Mesothelial cell of epicardium (in vitro differentiated cells): Measurements from ENCODE around the gene ACTRT2. TPM values are rescaled to one million over a fixed set of nuclear protein-coding genes. Genes with fewer than 3 reads are reported as not detected.

Experiments used
- DNase-seq, 2 experiments: peaks; one replicate each; pipeline ENCODE4 v3.0.0; 2021; ENCODE audit warnings: low spot score in 2 of 2; ENCODE audit not compliant: unreplicated experiment in 2 of 2
- H3K27ac Mint-ChIP-seq: 2 replicates; pipeline ENCODE4 v1.8.0; 2021; ENCODE audit warnings: mixed read lengths
- H3K27me3 Mint-ChIP-seq: 2 replicates; pipeline ENCODE4 v1.8.0; 2021; ENCODE audit warnings: low read depth, mixed read lengths
- H3K36me3 Mint-ChIP-seq: 2 replicates; pipeline ENCODE4 v1.8.0; 2021; ENCODE audit warnings: mixed read lengths
- H3K4me1 Mint-ChIP-seq: 2 replicates; pipeline ENCODE4 v1.8.0; 2021; ENCODE audit warnings: mixed read lengths
- H3K4me3 Mint-ChIP-seq: 2 replicates; pipeline ENCODE4 v1.8.0; 2021; ENCODE audit warnings: mild to moderate bottlenecking, moderate library complexity, mixed read lengths
- H3K9me3 Mint-ChIP-seq: 2 replicates; pipeline ENCODE4 v1.8.0; 2021; ENCODE audit warnings: mixed read lengths
- CTCF ChIP-seq: fragments of 200-600 bp; sonication (generic); IDR thresholded peaks from one replicate; pipeline ENCODE4 v1.5.0; 2021; ENCODE audit warnings: antibody characterized with exemption; ENCODE audit not compliant: unreplicated experiment
- total RNA-seq: library from RNA; stranded (reverse); gene quantifications from 3 replicates; pipeline ENCODE4 v1.2.1, GENCODE V29; 2021

Gene ACTRT2
- total RNA-seq, 1 donor from 2014 or later: not detected

GRCh38 chr1:2999571-2999970 is 21.7 kb upstream of the ACTRT2 start:
- DNase-seq: peak in 1 of 2 experiments; percentile 10
- H3K9me3 Mint-ChIP-seq: peaks cover 28% of the 10 kb centered on the region
- TF ChIP-seq CTCF: no peak
- H3K4me1 Mint-ChIP-seq: no peaks in the 10 kb centered on the region
- H3K27ac Mint-ChIP-seq: no peak overlapping the region
- no peaks in the 10 kb centered on the region for H3K36me3 Mint-ChIP-seq
- no peak overlapping the region for H3K4me3 Mint-ChIP-seq
- no peaks in the 10 kb centered on the region for H3K27me3 Mint-ChIP-seq

DNA sequence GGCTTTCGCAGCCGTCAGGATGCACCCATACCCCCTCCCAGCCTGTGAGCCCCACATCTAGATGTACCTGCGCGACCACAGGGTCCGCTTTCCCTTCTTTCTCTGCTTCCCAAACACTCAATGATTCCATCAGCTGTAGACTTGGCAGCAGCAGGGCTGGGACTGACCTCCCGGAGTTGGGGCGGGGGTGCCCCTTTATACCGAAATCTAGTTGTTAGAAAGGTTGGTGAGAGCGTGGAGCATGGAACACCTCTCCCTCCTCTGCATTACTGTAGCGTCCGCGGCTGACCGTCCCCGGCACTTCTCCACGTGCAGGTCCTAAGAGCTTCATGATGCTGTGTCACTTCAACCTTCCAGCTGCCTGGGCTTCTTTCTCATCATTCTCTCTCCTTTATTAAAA is 21.1 kb upstream of the ACTRT2 start:
- peaks cover 29% of the 10 kb centered on the region for H3K9me3 Mint-ChIP-seq
- H3K36me3 Mint-ChIP-seq: no peaks in the 10 kb centered on the region
- peak in 1 of 2 experiments; percentile 7 for DNase-seq
- no peaks in the 10 kb centered on the region for H3K4me1 Mint-ChIP-seq
- H3K4me3 Mint-ChIP-seq: no peak overlapping the region
- no peaks in the 10 kb centered on the region for H3K27me3 Mint-ChIP-seq
- no peak overlapping the region for H3K27ac Mint-ChIP-seq
- no peak for TF ChIP-seq CTCF

DNA sequence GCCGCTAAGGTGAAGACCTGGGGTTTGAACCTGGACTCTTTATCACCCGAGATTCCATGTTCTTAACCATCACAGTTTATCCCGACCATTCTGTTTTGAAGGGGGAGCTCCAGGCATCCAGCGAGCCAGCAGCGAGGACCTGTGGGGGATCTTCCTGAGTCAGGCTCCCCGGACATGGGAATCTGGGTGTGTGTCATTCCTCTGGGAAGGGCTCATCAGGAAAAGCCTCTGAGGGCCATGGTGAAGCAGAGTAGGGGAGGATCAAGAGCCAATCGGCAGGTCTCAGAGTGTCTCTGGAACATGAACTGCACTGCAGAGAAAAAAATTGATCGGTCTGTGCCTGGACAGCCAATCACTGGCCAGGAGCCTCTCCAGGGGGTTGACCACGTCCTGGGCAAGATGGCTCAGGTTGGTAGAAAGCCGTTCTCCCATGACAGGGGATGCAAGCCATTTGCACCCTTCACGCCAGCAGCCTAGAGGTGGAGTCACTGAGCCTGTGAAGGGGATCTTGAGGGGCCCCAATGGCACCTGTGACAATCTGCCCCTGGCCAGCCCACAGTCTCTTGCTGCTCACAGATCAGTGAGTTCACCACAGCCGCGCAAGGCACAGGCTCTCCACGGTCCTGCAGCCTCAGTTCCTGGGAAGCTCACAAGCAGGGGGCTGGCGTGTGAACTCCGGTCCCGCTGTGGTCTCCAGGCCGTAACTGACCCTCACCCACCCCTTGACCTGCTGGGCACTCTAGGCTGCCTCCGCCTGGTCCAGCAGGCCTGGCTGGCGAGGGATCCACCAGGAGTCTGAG is 20.4 kb upstream of the ACTRT2 start:
- TF ChIP-seq CTCF: no peak
- H3K4me1 Mint-ChIP-seq: no peaks in the 10 kb centered on the region
- H3K27ac Mint-ChIP-seq: no peak overlapping the region
- H3K4me3 Mint-ChIP-seq: no peak overlapping the region
- peak in 1 of 2 experiments; percentile 9 for DNase-seq
- H3K27me3 Mint-ChIP-seq: no peaks in the 10 kb centered on the region
- H3K36me3 Mint-ChIP-seq: no peaks in the 10 kb centered on the region
- H3K9me3 Mint-ChIP-seq: peaks cover 31% of the 10 kb centered on the region

GRCh38 chr1:3001471-3002348 is 19.6 kb upstream of the ACTRT2 start:
- Mint-ChIP-seq H3K4me1 (no peaks in the 10 kb centered on the region), H3K9me3 (peaks cover 31% of the 10 kb centered on the region), H3K36me3 (peaks cover 2% of the 10 kb centered on the region), H3K27me3 (no peaks in the 10 kb centered on the region), H3K4me3 (no peak overlapping the region), H3K27ac (no peak overlapping the region)
- TF ChIP-seq CTCF: no peak
- no peak for DNase-seq

DNA sequence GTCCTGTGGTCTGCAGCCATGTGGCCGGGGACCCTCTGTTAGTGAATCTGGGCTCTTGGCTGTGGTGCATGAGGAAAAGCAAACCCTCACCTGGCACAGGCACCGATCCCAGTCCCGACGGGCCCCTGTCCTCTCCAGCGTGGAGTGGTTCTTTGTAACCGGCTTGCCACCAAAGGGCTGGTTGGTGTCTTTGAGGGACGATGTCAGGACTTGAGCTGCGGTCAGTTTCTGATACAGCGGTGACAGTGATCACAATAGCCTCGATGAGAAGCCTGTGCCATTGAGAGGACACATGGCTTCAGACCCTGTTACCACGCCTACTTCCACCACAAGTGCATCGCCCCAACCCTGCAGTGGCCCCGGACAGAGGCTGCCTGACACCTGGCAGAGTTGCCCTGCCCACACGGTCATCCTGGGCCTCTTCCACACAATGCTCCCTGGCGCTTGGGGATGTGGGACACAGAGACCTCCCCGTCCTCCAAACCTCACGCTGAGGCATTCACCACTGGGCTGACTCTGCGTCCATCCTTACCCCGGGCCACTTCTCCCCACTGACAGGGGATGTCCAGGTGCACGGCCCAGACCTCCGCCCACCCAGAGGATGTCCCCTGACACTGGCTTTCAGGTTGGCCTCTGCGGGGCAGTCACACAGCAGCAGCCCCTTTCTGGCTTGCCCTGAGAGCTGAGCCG is 18.8 kb upstream of the ACTRT2 start:
- Mint-ChIP-seq H3K27me3 (no peaks in the 10 kb centered on the region), H3K4me1 (no peaks in the 10 kb centered on the region), H3K36me3 (peaks cover 2% of the 10 kb centered on the region), H3K9me3 (peaks cover 30% of the 10 kb centered on the region), H3K27ac (no peak overlapping the region), H3K4me3 (no peak overlapping the region)
- peak in 1 of 2 experiments; percentile 8 for DNase-seq
- TF ChIP-seq CTCF: no peak
